ENCODE data around the gene NPAS4.

DNA sequence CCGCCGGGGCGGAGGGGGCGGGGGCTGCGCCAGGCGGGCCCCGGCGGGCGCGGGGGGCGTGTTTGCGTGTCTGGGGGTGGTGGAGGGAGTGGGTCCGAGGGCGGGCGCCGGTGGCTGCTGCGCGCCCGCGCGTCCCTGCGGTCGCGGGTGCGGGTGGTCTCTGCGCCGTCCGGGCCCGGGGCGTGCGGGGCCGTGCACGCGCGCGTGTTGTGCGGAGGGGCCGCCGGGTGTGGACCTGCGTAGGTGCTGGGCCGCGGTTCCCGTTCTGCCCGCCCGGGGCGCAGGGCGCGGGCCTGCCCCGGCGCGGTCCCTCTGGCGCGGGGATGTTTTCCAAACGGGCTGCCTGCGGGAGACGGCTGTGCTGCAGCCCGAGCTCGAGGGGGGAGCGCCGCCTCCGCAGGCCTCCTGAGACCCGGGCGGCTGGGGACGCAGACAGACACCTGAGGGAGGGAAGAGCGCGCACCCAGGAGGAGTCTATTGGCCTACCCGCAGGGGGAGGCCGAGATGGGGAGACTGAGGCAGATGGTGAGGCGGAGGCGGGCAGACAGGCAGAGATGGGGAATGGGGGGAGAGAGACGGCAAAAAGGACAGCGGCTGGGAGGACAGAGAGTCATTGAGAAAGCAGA lies 46.3 kb downstream of the NPAS4 start:
- TF ChIP-seq CTCF (IDR thresholded peaks at IDR 0.05; ENCODE audit: insufficient read depth, low read length, poor library complexity, severe bottlenecking) (no peak), EZH2phosphoT487 (conservative IDR thresholded peaks at IDR 0.05; ENCODE audit: low read length) (no peak)
